Renal cortical epithelial cell (primary cell): ENCODE results near the gene PALD1. TPM values are rescaled to one million over a fixed set of nuclear protein-coding genes. Genes with fewer than 3 reads are reported as not detected.

Experiments
- DNase-seq: peaks from one replicate; pipeline ENCODE4 v3.0.0-alpha.2; 2011; ENCODE audit warnings: low read depth
- total RNA-seq: library from RNA; depleted of rRNA; stranded (reverse); fragments of >200 nt; gene quantifications from 2 replicates; pipeline ENCODE4 v1.2.3, GENCODE V29; 2014

The PALD1 gene
- total RNA-seq, 1 donor from 2014 or later: 1.7 TPM

DNA sequence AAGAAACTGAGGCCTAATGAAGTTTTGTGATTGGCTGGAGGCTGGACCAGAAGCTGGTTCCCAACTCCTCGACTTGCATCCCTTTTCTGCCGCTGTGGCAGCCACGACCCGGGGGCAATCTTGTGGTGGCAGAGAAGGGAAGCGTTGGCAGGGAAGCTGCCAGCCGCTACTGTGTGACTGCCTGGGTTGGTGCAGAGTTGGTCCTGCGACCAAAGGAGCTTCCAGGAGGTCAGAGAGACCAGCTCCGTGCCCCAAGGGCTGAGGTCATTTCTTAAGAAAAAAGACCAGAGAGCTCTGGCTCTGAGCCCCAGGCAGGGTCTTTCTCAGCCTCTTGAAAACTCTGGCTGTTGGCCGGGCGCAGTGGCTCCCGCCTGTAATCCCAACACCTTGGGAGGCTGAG is 76.8 kb downstream of the PALD1 start:
- DNase-seq: no peak

GRCh38 chr10:70557086-70557845 is 78.7 kb downstream of the PALD1 start:
- no peak for DNase-seq

- no peak for DNase-seq
Observed at GRCh38 chr10:70557876-70558275, 79.3 kb downstream of the PALD1 start.

GRCh38 chr10:70558295-70558694 is 79.7 kb downstream of the PALD1 start:
- DNase-seq: no peak

DNA sequence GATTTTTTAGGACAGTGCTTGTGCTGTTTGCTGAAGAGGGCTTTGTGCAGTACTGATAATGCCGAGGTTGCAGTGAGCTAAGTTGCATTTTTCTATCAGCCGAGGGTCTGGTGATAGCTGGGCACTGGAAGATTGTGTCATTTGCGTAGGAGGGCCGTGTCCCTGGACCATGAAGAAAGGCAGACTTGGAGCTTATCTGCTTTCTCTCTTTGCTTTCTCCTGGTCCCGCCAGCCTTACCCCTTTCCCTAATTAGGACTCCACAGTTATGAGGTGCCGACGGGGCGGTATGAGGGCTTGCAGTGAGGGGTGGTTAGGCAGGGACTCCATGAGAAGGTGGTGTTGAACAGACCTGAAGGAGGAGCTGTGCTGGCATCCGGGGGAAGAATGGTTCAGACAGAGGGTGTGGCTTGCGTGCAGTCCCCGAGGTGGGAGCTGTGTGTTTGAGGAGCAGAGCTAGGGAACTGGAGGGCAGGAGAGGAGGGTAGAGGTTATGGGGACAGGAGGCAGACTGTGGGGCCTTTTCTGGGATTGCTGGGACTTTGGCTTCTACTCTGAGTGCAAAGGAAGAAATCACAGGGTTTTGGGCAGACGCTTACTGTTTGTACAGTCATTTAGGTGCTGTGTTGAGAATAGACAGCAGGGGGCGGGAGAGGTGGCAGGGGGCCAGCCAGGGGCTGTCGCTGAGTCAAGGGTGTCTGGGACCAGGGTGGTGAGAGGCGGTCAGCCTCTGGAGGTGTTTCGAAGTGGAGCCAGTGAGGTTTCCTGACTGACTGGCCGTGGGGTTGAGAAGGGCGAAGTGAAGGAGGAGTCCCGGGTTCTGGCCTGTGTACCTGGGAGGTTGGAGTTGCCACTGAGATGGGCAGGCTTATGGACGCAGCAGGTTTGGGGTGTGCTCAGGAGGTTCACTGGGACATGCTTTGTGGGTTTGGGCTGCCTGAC is 80.6 kb downstream of the PALD1 start:
- peak; percentile 43 for DNase-seq

GRCh38 chr10:70559861-70560260 is 81.3 kb downstream of the PALD1 start:
- DNase-seq: no peak

DNA sequence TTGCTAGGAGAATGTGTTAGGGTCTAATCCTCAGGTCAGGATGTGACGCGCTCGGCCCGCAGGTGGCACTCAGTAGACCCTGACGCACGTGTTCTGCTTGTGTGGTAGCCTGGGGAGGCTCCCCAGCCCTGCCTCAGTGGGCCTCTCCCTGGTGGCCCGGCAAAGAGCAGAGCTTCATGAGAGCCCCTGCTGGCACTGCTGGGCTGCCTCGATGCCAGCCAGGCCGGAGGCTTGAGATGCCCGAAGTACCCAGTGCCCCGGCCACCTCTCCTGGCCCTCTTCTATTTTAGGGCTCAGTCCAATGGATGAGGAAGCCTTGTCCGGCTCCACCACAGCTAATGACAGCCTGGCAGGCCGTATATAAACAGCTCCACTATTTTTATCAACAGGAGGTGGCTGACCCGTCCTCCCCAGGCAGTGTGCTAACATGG is 82.0 kb downstream of the PALD1 start:
- DNase-seq: no peak

DNA sequence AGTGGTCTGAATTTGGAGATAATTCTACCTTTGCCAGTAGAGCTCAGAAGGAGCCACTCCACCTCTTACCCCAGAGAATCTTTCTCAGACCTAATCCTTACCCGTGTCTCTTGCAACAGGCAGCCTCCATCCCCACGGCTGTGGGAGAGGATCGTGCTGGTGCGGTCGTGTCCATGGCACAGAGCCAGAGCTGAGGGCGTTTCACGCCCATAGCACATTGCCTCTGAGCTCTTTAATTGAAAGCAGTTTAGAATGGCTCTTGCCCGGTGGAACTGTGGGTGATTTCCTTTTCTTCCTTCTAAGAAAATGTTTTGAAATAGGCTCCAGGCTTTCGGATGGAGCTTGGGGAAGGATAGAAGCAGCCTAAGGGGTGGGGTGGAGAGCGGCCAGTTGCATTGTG is 82.5 kb downstream of the PALD1 start:
- no peak for DNase-seq

- DNase-seq: no peak
Observed at GRCh38 chr10:70561558-70561957, 83.0 kb downstream of the PALD1 start.

DNA sequence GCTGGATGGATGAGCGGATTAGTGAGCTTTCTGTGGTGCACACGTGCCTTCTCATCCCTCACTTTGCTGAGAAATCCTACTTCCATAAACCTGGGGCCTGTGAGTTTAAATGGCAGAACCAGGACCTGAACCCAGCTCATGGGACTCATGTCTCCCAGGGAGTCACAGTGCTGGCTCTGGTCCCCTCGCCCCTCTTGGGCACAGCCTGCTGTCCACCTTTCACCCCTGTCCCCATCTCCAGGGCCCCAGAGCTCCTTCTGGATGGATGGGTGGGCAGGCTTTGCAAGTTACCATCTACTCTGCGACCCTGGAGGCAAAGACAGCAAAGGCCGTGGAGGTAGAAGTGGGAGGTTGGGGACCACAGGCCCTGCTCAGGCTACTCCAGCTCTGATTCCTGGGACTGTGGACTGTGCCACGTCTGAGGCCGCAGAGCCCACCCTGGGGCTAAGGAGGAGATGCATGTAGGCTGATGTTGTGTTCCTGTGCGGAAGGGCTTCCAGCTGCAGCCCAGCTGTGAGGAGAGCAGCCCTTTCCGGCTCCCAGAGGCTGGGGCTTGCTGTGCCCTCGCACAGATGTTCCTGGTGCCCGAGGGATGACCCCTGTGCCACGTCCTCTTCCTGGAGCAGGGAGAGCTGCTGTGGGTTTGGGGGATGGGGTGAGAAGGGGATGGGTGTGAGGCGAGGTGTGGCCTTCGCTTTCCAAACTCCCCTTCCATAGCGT is 83.6 kb downstream of the PALD1 start:
- DNase-seq: no peak

DNA sequence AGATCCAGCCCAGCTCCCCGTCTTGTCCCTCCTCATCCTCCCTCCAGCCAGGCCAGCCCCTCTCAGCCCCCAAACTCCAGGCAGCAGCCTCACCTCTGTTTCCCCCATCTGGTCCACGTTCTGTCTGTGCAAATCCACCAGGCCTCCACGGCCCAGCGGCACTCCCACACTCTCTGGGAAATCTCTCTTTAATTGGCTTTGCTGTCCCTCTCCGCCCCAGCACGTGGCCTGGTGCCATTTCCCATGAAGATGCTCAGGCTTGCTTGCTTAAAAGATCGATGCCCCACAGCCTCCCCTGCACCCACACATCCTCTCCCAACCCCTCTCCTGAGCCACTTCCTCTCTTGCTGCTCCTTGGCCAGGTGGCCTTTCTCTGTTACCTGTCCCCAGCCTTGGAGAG is 84.7 kb downstream of the PALD1 start:
- no peak for DNase-seq

- no peak for DNase-seq
Observed at GRCh38 chr10:70564113-70564725, 85.7 kb downstream of the PALD1 start.

GRCh38 chr10:70564901-70565351 is 86.4 kb downstream of the PALD1 start:
- no peak for DNase-seq

GRCh38 chr10:70565556-70566514 is 87.3 kb downstream of the PALD1 start:
- DNase-seq: no peak

DNA sequence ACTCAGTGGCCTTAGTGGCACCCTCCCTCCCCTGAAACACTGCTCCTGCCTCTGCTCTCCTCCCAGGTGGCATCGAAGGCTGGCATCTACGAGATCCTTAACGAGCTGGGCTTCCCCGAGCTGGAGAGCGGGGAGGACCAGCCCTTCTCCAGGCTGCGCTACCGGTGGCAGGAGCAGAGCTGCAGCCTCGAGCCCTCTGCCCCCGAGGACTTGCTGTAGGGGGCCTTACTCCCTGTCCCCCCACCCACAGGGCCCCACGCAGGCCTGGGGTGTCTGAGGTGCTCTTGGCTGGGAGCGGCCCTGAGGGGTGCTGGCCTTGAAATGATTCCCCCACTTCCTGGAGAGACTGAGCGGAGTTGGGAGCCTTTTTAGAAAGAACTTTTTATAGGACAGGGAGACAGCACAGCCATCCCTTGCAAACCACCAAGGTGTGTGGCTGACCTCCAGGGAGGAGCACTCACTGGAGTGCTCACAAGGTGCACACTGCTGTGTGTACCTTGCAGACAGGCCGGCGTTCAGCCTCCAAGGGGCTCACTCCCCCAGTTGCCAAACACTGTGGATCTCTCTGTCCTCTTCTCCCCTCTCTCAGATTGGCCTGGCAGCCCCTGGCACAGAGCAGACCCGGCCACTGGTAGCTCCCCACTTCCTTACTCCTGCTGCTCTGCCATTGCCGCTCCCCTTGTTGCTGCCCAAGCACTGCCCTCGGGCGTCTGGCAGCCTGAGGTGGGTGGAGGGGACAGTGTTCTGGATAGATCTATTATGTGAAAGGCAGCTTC is 88.1 kb downstream of the PALD1 start:
- no peak for DNase-seq

DNA sequence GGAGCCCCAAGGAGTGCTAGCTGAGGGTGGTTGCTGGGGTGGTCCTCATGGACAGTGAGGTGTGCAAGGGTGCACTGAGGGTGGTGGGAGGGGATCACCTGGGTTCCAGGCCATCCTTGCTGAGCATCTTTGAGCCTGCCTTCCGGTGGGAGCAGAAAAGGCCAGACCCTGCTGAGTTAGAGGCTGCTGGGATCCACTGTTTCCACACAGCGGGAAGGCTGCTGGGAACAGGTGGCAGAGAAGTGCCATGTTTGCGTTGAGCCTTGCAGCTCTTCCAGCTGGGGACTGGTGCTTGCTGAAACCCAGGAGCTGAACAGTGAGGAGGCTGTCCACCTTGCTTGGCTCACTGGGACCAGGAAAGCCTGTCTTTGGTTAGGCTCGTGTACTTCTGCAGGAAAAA is 89.0 kb downstream of the PALD1 start:
- DNase-seq: no peak

DNA sequence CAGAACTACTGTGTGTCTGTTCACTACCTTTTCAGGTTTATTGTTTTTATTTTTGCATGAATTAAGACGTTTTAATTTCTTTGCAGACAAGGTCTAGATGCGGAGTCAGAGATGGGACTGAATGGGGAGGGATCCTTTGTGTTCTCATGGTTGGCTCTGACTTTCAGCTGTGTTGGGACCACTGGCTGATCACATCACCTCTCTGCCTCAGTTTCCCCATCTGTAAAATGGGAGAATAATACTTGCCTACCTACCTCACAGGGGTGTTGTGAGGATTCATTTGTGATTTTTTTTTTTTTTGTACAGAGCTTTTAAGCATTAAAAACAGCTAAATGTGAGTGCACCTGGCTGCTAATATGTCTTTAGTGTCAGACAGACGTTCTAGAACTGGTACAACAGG is 89.5 kb downstream of the PALD1 start:
- DNase-seq: no peak

DNA sequence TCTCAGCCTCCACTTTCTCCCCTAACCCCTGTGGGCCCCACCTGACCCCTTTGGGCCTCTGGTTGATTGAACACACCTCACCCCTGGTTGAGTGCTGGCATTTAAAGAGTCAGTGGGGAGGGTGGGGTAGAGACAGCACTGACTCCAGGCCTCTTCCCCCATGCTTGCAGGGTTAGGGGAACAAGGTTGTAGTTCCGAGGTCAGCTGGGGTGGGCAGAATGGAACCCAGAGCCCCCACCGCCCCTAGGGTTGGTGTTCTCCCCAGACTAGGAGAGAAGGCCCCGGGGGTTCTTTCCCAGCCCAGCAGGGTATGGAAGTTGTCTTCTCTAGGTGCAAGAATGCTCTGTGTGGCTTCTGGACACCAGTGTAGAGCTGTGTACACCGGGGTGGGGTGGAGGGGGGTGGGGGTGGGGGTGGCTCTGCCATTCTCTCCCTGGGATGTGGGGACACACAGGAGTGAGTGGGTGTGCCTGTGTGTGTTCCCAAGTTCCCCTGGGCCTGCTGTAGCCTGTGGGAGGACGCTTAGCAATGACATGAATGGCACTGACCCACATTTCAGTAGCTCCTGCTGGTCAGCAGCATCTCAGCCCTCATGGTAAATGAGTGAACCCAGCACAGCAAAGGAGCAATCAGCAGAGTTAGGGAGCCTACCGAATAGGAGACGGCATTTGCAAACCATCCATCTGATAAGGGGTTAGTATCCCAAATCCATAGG is 90.4 kb downstream of the PALD1 start:
- no peak for DNase-seq

DNA sequence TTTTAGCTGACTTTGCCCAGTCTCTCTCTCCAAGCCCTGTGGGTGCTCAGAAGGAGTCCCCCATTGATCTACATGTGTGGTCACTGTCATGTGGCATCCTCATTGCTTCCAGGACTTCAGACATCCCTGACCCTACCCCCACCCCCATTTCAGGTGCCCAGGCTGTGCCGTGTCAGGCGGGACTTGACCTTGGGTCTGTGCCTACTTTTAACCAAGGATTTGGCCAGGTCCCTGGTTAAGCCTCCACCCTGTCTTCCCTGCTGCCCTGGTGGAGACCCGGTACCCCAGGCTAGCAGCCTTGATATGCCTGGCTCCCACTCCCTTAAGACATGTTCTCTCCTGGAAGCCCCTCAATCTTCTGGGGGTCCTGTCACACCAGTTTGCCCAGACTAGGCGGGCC is 92.7 kb downstream of the PALD1 start:
- DNase-seq: no peak
